H9 (cell line): ENCODE results near the gene RAB3C. TPM values are rescaled to one million over a fixed set of nuclear protein-coding genes. Genes with fewer than 3 reads are reported as not detected.

Source experiments
- DNase-seq: peaks from one replicate; pipeline ENCODE4 v3.0.0-alpha.2; 2017
- H2AFZ ChIP-seq: one replicate; pipeline ENCODE4 v1.6.1; 2013; ENCODE audit warnings: mild to moderate bottlenecking, low read length, control low read depth, moderate library complexity
- H2AK5ac ChIP-seq: 2 replicates; pipeline ENCODE4 v1.6.1; 2013; ENCODE audit warnings: low read length, control low read depth, mixed read lengths; ENCODE audit not compliant: insufficient read length
- H2BK120ac ChIP-seq: one replicate; pipeline ENCODE4 v1.6.1; 2013; ENCODE audit warnings: low read depth, mild to moderate bottlenecking, low read length, control low read depth, inconsistent platforms; ENCODE audit not compliant: poor library complexity, severe bottlenecking
- H2BK12ac ChIP-seq: 2 replicates; pipeline ENCODE4 v1.6.1; 2013; ENCODE audit warnings: low read length, control low read depth, mixed read lengths, low read depth; ENCODE audit not compliant: insufficient read length
- H2BK15ac ChIP-seq: 2 replicates; pipeline ENCODE4 v1.6.1; 2013; ENCODE audit warnings: low read depth, low read length, control low read depth
- H2BK20ac ChIP-seq: one replicate; pipeline ENCODE4 v1.6.1; 2013; ENCODE audit warnings: low read depth, mild to moderate bottlenecking, low read length, control low read depth, inconsistent platforms; ENCODE audit not compliant: poor library complexity, severe bottlenecking
- H2BK5ac ChIP-seq: 2 replicates; pipeline ENCODE4 v1.6.1; 2013; ENCODE audit warnings: low read length, control low read depth, mixed read lengths; ENCODE audit not compliant: insufficient read length
- H3K14ac ChIP-seq: 2 replicates; pipeline ENCODE4 v1.6.1; 2013; ENCODE audit warnings: low read length, control low read depth; ENCODE audit not compliant: insufficient read depth
- H3K18ac ChIP-seq: 2 replicates; pipeline ENCODE4 v1.6.1; 2013; ENCODE audit warnings: low read depth, mild to moderate bottlenecking, mixed read lengths, low read length, control low read depth; ENCODE audit not compliant: insufficient read length
- H3K23ac ChIP-seq: 2 replicates; pipeline ENCODE4 v1.6.1; 2013; ENCODE audit warnings: low read length, control low read depth, mixed read lengths, low read depth; ENCODE audit not compliant: insufficient read length
- H3K23me2 ChIP-seq: 2 replicates; pipeline ENCODE4 v1.6.1; 2013; ENCODE audit warnings: low read depth, mild to moderate bottlenecking, mixed read lengths, low read length, control low read depth; ENCODE audit not compliant: insufficient read length, poor library complexity, severe bottlenecking
- H3K27ac ChIP-seq: 2 replicates; pipeline ENCODE4 v1.5.1; 2013; ENCODE audit warnings: low read length, control low read depth, mixed read lengths, low read depth; ENCODE audit not compliant: insufficient read length
- H3K27me3 ChIP-seq: 2 replicates; pipeline ENCODE4 v1.6.1; 2013; ENCODE audit warnings: low read length, control low read depth, inconsistent platforms; ENCODE audit not compliant: insufficient read depth
- H3K4ac ChIP-seq: 2 replicates; pipeline ENCODE4 v1.6.1; 2013; ENCODE audit warnings: low read depth, mild to moderate bottlenecking, control low read depth, inconsistent platforms, low read length, moderate library complexity
- H3K4me1 ChIP-seq: 2 replicates; pipeline ENCODE4 v1.6.1; 2013; ENCODE audit warnings: low read length, control low read depth, inconsistent platforms; ENCODE audit not compliant: insufficient read depth
- H3K4me2 ChIP-seq: 2 replicates; pipeline ENCODE4 v1.6.1; 2013; ENCODE audit warnings: low read length, control low read depth, mixed read lengths; ENCODE audit not compliant: insufficient read length, insufficient read depth
- H3K56ac ChIP-seq: 2 replicates; pipeline ENCODE4 v1.6.1; 2013; ENCODE audit warnings: low read depth, mild to moderate bottlenecking, mixed read lengths, low read length, control low read depth; ENCODE audit not compliant: insufficient read length
- H3K79me1 ChIP-seq: 2 replicates; pipeline ENCODE4 v1.6.1; 2013; ENCODE audit warnings: low read depth, mild to moderate bottlenecking, moderate library complexity, low read length, control low read depth, inconsistent platforms; ENCODE audit not compliant: insufficient read depth, poor library complexity, severe bottlenecking
- H3K79me2 ChIP-seq: 2 replicates; pipeline ENCODE4 v1.6.1; 2013; ENCODE audit warnings: low read length, control low read depth, inconsistent platforms; ENCODE audit not compliant: insufficient read depth
- H3K9ac ChIP-seq: 2 replicates; pipeline ENCODE4 v1.6.1; 2013; ENCODE audit warnings: low read length, control low read depth, mixed read lengths; ENCODE audit not compliant: insufficient read length; ENCODE audit errors: extremely low read depth
- H3K9me3 ChIP-seq: one replicate; pipeline ENCODE4 v1.6.1; 2013; ENCODE audit warnings: low read depth, low read length, inconsistent platforms; ENCODE audit not compliant: control insufficient read depth
- H3T11ph ChIP-seq: one replicate; pipeline ENCODE4 v1.6.1; 2013; ENCODE audit warnings: mild to moderate bottlenecking, low read length, control low read depth, inconsistent platforms
- H4K20me1 ChIP-seq: one replicate; pipeline ENCODE4 v1.6.1; 2013; ENCODE audit not compliant: control insufficient read depth, insufficient read length, insufficient read depth
- H4K5ac ChIP-seq: 2 replicates; pipeline ENCODE4 v1.6.1; 2013; ENCODE audit warnings: low read depth, mild to moderate bottlenecking, mixed read lengths, low read length, control low read depth; ENCODE audit not compliant: insufficient read length
- H4K8ac ChIP-seq: replicated peaks from 2 replicates; pipeline ENCODE4 v1.6.1; 2013; ENCODE audit warnings: low read length, control low read depth, mixed read lengths, low read depth; ENCODE audit not compliant: insufficient read length
- H4K91ac ChIP-seq: 2 replicates; pipeline ENCODE4 v1.6.1; 2013; ENCODE audit warnings: low read depth, mild to moderate bottlenecking, moderate library complexity, mixed read lengths, low read length, control low read depth; ENCODE audit not compliant: insufficient read length
- H3K27ac Mint-ChIP-seq, 3 experiments: 2 replicates in 2 of 3; 3 replicates in 1 of 3; pipeline ENCODE4 v1.8.0; 2020 to 2021; ENCODE audit warnings: mixed read lengths in 3 of 3, mild to moderate bottlenecking in 1 of 3, moderate library complexity in 1 of 3
- H3K27me3 Mint-ChIP-seq: 2 replicates; pipeline ENCODE4 v1.8.0; 2021; ENCODE audit warnings: low read depth, mild to moderate bottlenecking, moderate library complexity, mixed read lengths
- H3K36me3 Mint-ChIP-seq, 3 experiments: 2 replicates in 2 of 3; 3 replicates in 1 of 3; pipeline ENCODE4 v1.8.0; 2020 to 2021; ENCODE audit warnings: low read depth in 3 of 3, mixed read lengths in 3 of 3; ENCODE audit not compliant: insufficient read depth in 1 of 3
- H3K4me1 Mint-ChIP-seq, 2 experiments: 2 replicates each; pipeline ENCODE4 v1.8.0; 2020; ENCODE audit warnings: mixed read lengths in 2 of 2
- H3K4me3 Mint-ChIP-seq, 2 experiments: 2 replicates in 1 of 2; 3 replicates in 1 of 2; pipeline ENCODE4 v1.8.0; 2020 to 2021; ENCODE audit warnings: mild to moderate bottlenecking in 2 of 2, mixed read lengths in 2 of 2, moderate library complexity in 1 of 2
- H3K9me3 Mint-ChIP-seq, 2 experiments: 2 replicates in 1 of 2; 3 replicates in 1 of 2; pipeline ENCODE4 v1.8.0; 2020; ENCODE audit warnings: mild to moderate bottlenecking in 2 of 2, mixed read lengths in 2 of 2, moderate library complexity in 1 of 2
- WGBS: extraction: QIAGEN DNeasy Blood & Tissue Kit; methylation state at CpG from one replicate; pipeline ENCODE4 v1.1.7; 2013; ENCODE audit warnings: missing lambda C conversion rate, low lambda C conversion rate, mixed read lengths; ENCODE audit not compliant: insufficient read length; ENCODE audit errors: extremely low coverage; 5-methylcytosine and 5-hydroxymethylcytosine counted together
- total RNA-seq: library from RNA; stranded (reverse); gene quantifications from 2 replicates; pipeline ENCODE4 v1.2.1, GENCODE V29; 2021
- TF ChIP-seq, protein P1 (sequence below): fragments of 200-600 bp; sonication (generic); conservative IDR thresholded peaks from 3 replicates; pipeline ENCODE4 v1.8.0; 2021; ENCODE audit warnings: antibody characterized with exemption, mild to moderate bottlenecking

RAB3C gene
- total RNA-seq, 1 experiment from 2014 or later = 16.3 TPM

DNA sequence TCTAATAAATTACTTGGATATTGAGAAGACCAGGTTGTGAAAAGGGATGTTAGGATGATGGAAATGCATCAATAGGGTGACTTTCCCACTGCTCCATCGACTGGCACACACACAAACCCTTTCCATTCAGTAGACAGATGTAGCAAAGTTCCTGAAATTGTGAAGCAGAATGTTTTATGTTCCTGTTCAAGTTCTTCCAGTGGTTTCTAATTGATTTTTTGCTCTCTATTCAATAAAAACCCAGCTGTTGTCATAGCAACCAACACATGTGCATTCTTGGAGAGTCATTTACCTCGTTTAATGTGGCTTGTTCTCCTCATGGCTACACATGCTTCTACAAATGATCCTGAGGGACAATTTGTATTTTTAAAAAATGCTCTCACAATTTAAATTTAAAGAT is 244.6 kb downstream of the RAB3C start:
- H3K18ac ChIP-seq = no peak overlapping the region
- no peak overlapping the region for H3K27ac Mint-ChIP-seq
- H3K79me2 ChIP-seq = no peaks in the 10 kb centered on the region
- H3K27me3 Mint-ChIP-seq = no peaks in the 10 kb centered on the region; the same call in 1 of the 2 replicates
- no peak overlapping the region for H2BK15ac ChIP-seq
- H3K4me2 ChIP-seq = no peak overlapping the region
- H3K23ac ChIP-seq = no peak overlapping the region
- H3T11ph ChIP-seq = no peak overlapping the region
- H3K4me1 Mint-ChIP-seq = no peaks in the 10 kb centered on the region
- no peak overlapping the region for H2AFZ ChIP-seq
- no peak for DNase-seq
- no peak overlapping the region for H2BK120ac ChIP-seq
- no peaks in the 10 kb centered on the region; a peak in 1 of 7 replicates for H3K36me3 Mint-ChIP-seq
- H3K56ac ChIP-seq = no peak overlapping the region
- H3K9me3 ChIP-seq = no peaks in the 10 kb centered on the region
- no peak overlapping the region for H2BK5ac ChIP-seq
- TF ChIP-seq, protein P1, sequence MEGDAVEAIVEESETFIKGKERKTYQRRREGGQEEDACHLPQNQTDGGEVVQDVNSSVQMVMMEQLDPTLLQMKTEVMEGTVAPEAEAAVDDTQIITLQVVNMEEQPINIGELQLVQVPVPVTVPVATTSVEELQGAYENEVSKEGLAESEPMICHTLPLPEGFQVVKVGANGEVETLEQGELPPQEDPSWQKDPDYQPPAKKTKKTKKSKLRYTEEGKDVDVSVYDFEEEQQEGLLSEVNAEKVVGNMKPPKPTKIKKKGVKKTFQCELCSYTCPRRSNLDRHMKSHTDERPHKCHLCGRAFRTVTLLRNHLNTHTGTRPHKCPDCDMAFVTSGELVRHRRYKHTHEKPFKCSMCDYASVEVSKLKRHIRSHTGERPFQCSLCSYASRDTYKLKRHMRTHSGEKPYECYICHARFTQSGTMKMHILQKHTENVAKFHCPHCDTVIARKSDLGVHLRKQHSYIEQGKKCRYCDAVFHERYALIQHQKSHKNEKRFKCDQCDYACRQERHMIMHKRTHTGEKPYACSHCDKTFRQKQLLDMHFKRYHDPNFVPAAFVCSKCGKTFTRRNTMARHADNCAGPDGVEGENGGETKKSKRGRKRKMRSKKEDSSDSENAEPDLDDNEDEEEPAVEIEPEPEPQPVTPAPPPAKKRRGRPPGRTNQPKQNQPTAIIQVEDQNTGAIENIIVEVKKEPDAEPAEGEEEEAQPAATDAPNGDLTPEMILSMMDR = no peak
- no peak overlapping the region for H3K9ac ChIP-seq
- H2BK12ac ChIP-seq = no peak overlapping the region
- no peak overlapping the region for H4K91ac ChIP-seq
- H3K27ac ChIP-seq = no peak overlapping the region
- H3K4me3 Mint-ChIP-seq = no peak overlapping the region
- H3K9me3 Mint-ChIP-seq = no peaks in the 10 kb centered on the region
- no peak overlapping the region for H4K5ac ChIP-seq
- H3K4ac ChIP-seq = no peak overlapping the region
- H3K23me2 ChIP-seq = no peaks in the 10 kb centered on the region
- H3K14ac ChIP-seq = no peak overlapping the region
- H3K27me3 ChIP-seq = no peaks in the 10 kb centered on the region
- H2BK20ac ChIP-seq = no peak overlapping the region
- no CpG with 5 or more reads among the region's 2 CpGs for WGBS
- no peaks in the 10 kb centered on the region for H4K20me1 ChIP-seq
- no peaks in the 10 kb centered on the region for H3K4me1 ChIP-seq
- H4K8ac ChIP-seq = no peak overlapping the region
- no peak overlapping the region for H2AK5ac ChIP-seq
- H3K79me1 ChIP-seq = no peaks in the 10 kb centered on the region
